Breast epithelium (tissue), 4 donors: ENCODE results near the gene ADGB. TPM values are rescaled to one million over a fixed set of nuclear protein-coding genes. Genes with fewer than 3 reads are reported as not detected.

Experiments used
- DNase-seq, 2 donors: peaks; one replicate each; pipeline ENCODE4 v3.0.0-alpha.2; 2019; ENCODE audit warnings: low spot score in 2 of 2
- H3K27ac ChIP-seq, 2 donors: fragments of 200-600 bp; sonication (generic) in 1 of 2; one replicate each; pipeline ENCODE4 v1.5.1; 2016 to 2019; ENCODE audit warnings: mild to moderate bottlenecking in 1 of 2
- H3K27me3 ChIP-seq, 2 donors: fragments of 200-600 bp; sonication (generic) in 1 of 2; one replicate each; pipeline versions ENCODE4 v1.5.1 to v1.6.0; 2017 to 2019; ENCODE audit warnings: control low read depth in 1 of 2, mild to moderate bottlenecking in 1 of 2
- H3K36me3 ChIP-seq: fragments of 200-600 bp; one replicate; pipeline ENCODE4 v1.5.1; 2019
- H3K4me1 ChIP-seq, 2 donors: fragments of 200-600 bp; sonication (generic); one replicate each; pipeline ENCODE4 v1.5.1; 2016 to 2019; ENCODE audit warnings: control low read depth in 1 of 2
- H3K4me3 ChIP-seq, 3 donors: fragments of 200-600 bp; sonication (generic); 1 replicate in 2 of 3; 2 replicates in 1 of 3; pipeline ENCODE4 v1.5.1; 2016 to 2019; ENCODE audit warnings: mild to moderate bottlenecking in 3 of 3, moderate library complexity in 2 of 3
- H3K9me3 ChIP-seq, 2 donors: fragments of 200-600 bp; sonication (generic) in 1 of 2; one replicate each; pipeline ENCODE4 v1.5.1; 2016 to 2019; ENCODE audit warnings: control low read depth in 1 of 2
- CTCF ChIP-seq, 3 donors: fragments of 450-650 bp; IDR thresholded peaks; one replicate each; pipeline ENCODE4 v1.5.1; 2016 to 2017; ENCODE audit warnings: antibody characterized with exemption in 3 of 3, mild to moderate bottlenecking in 3 of 3, moderate library complexity in 3 of 3
- POLR2A ChIP-seq: fragments of 450-650 bp; IDR thresholded peaks from one replicate; pipeline ENCODE4 v1.6.1; 2016; ENCODE audit warnings: antibody characterized with exemption, mild to moderate bottlenecking, moderate library complexity
- POLR2AphosphoS5 ChIP-seq, 3 donors: sonication (generic); formaldehyde crosslinking; IDR thresholded peaks; one replicate each; pipeline ENCODE4 v1.6.1; 2017; ENCODE audit warnings: antibody characterized with exemption in 3 of 3
- intact Hi-C: fragments of 100-400 bp; cut with DNase I; formaldehyde crosslinking; loops from one replicate; pipeline ENCODE4 v1.15.1; 2023; ENCODE audit warnings: low total_unique reads
- total RNA-seq, 3 donors: library from RNA; depleted of rRNA; stranded (reverse); fragments of >200 nt; gene quantifications; one replicate each; pipeline ENCODE4 v1.1.0, GENCODE V29; 2016

ADGB gene
- total RNA-seq, 3 donors from 2014 or later = not detected

GRCh38 chr6:146587459-146587858 is 11.3 kb upstream of the ADGB start:
- Histone ChIP-seq H3K36me3 (no peaks in the 10 kb centered on the region), H3K4me1 (no peaks in the 10 kb centered on the region), H3K27me3 (no peaks in the 10 kb centered on the region), H3K4me3 (no peak overlapping the region), H3K27ac (no peak overlapping the region), H3K9me3 (no peaks in the 10 kb centered on the region)
- no peak for TF ChIP-seq POLR2AphosphoS5 (IDR thresholded peaks at IDR 0.05)
- no peak for TF ChIP-seq CTCF (IDR thresholded peaks at IDR 0.05)
- no peak for TF ChIP-seq POLR2A
- no peak for DNase-seq
- intact Hi-C loops = no loop called here

GRCh38 chr6:146590492-146590891 is 8.3 kb upstream of the ADGB start:
- H3K4me1 ChIP-seq = no peaks in the 10 kb centered on the region
- intact Hi-C loops = no loop called here
- H3K4me3 ChIP-seq = no peak overlapping the region
- no peaks in the 10 kb centered on the region for H3K27me3 ChIP-seq
- DNase-seq = no peak
- no peaks in the 10 kb centered on the region for H3K9me3 ChIP-seq
- H3K36me3 ChIP-seq = no peaks in the 10 kb centered on the region
- TF ChIP-seq CTCF (IDR thresholded peaks at IDR 0.05) (no peak), POLR2AphosphoS5 (IDR thresholded peaks at IDR 0.05) (no peak), POLR2A (no peak)
- H3K27ac ChIP-seq = no peak overlapping the region

- Histone ChIP-seq H3K27me3 (no peaks in the 10 kb centered on the region), H3K9me3 (no peaks in the 10 kb centered on the region)
- intact Hi-C loops = no loop called here
Observed at GRCh38 chr6:146592451-146592850, 6.3 kb upstream of the ADGB start.

GRCh38 chr6:146593986-146594385 is 4.8 kb upstream of the ADGB start:
- intact Hi-C loops = no loop called here
- Histone ChIP-seq H3K4me3 (no peak overlapping the region), H3K4me1 (no peaks in the 10 kb centered on the region), H3K27me3 (no peaks in the 10 kb centered on the region), H3K9me3 (no peaks in the 10 kb centered on the region), H3K27ac (no peak overlapping the region), H3K36me3 (no peaks in the 10 kb centered on the region)
- TF ChIP-seq POLR2A = no peak
- no peak for TF ChIP-seq CTCF (IDR thresholded peaks at IDR 0.05)
- no peak for TF ChIP-seq POLR2AphosphoS5 (IDR thresholded peaks at IDR 0.05)
- DNase-seq = no peak

More at GRCh38 chr6:146592451-146592850, 6.3 kb upstream of the ADGB start:
- TF ChIP-seq POLR2AphosphoS5 (IDR thresholded peaks at IDR 0.05) (no peak), CTCF (IDR thresholded peaks at IDR 0.05) (no peak), POLR2A (no peak)
- no peak overlapping the region for H3K27ac ChIP-seq
- H3K4me3 ChIP-seq = no peak overlapping the region
- H3K4me1 ChIP-seq = no peaks in the 10 kb centered on the region
- no peak for DNase-seq
- no peaks in the 10 kb centered on the region for H3K36me3 ChIP-seq

- H3K27me3 ChIP-seq = no peaks in the 10 kb centered on the region
- intact Hi-C loops = no loop called here
- no peak overlapping the region for H3K4me3 ChIP-seq
- H3K9me3 ChIP-seq = no peaks in the 10 kb centered on the region
- H3K36me3 ChIP-seq = no peaks in the 10 kb centered on the region
- no peak for DNase-seq
- no peak for TF ChIP-seq CTCF (IDR thresholded peaks at IDR 0.05)
- no peak for TF ChIP-seq POLR2AphosphoS5 (IDR thresholded peaks at IDR 0.05)
- TF ChIP-seq POLR2A = no peak
- no peak overlapping the region for H3K27ac ChIP-seq
- H3K4me1 ChIP-seq = no peaks in the 10 kb centered on the region
Observed at GRCh38 chr6:146594495-146594894, 4.3 kb upstream of the ADGB start.
